AG04449 (cell line): Measurements from ENCODE around the gene PRKCH.

Experiments used
- CTCF ChIA-PET: fragments of 350-600 bp; formaldehyde crosslinking; extraction: SDS; loops from one replicate; lab custom pipeline; 2021; ENCODE audit warnings: antibody characterized with exemption; lab: Yijun Ruan, JAX
- POLR2A ChIA-PET: fragments of 400-600, 350-600 bp; formaldehyde crosslinking; extraction: SDS; loops from one replicate; lab custom pipeline; 2020; ENCODE audit warnings: antibody characterized with exemption, inconsistent platforms; lab: Yijun Ruan, JAX
- DNase-seq: peaks from one replicate; pipeline ENCODE4 v3.0.0-alpha.2; 2010; ENCODE audit warnings: low read depth, low spot score
- H3K4me3 ChIP-seq: 2 replicates; pipeline ENCODE4 v1.5.1; 2011; ENCODE audit warnings: low read depth, mild to moderate bottlenecking, control low read depth, low read length
- CTCF ChIP-seq: IDR thresholded peaks from one replicate; pipeline ENCODE4 v1.5.1; 2011; ENCODE audit warnings: mild to moderate bottlenecking, moderate library complexity, low read length, control low read depth, inconsistent platforms; ENCODE audit not compliant: insufficient read depth; ENCODE audit errors: missing control alignments

Gene PRKCH

GRCh38 chr14:61426048-61426447, 104.7 kb downstream of the PRKCH start:
- POLR2A ChIA-PET = no interaction called here
- CTCF ChIA-PET = no interaction called here

GRCh38 chr14:61428261-61428660, 106.9 kb downstream of the PRKCH start:
- no peak overlapping the region for H3K4me3 ChIP-seq
- CTCF ChIA-PET = no interaction called here
- POLR2A ChIA-PET = no interaction called here
- DNase-seq = no peak
- no peak for TF ChIP-seq CTCF

More at GRCh38 chr14:61426048-61426447, 104.7 kb downstream of the PRKCH start:
- TF ChIP-seq CTCF = no peak
- H3K4me3 ChIP-seq = no peak overlapping the region
- DNase-seq = no peak

- POLR2A ChIA-PET = no interaction called here
- CTCF ChIA-PET = no interaction called here
- no peak for DNase-seq
- TF ChIP-seq CTCF = no peak
- no peak overlapping the region for H3K4me3 ChIP-seq
Measured at GRCh38 chr14:61429316-61429715, 107.9 kb downstream of the PRKCH start.

- TF ChIP-seq CTCF = no peak
- no peak for DNase-seq
- CTCF ChIA-PET = no interaction called here
- POLR2A ChIA-PET = no interaction called here
- H3K4me3 ChIP-seq = no peak overlapping the region
Measured at GRCh38 chr14:61430066-61430757, 108.8 kb downstream of the PRKCH start.

GRCh38 chr14:61433169-61433568, 111.8 kb downstream of the PRKCH start:
- ChIA-PET POLR2A (no interaction called here), CTCF (interaction anchor here (0.9 kb wide), 2 partner anchors 137 to 428 kb away, joined by 3 to 4 read pairs; no protein-coding TSS in a partner anchor)
- H3K4me3 ChIP-seq = no peak overlapping the region
- TF ChIP-seq CTCF = no peak
- DNase-seq = no peak

GRCh38 chr14:61433828-61434227, 112.4 kb downstream of the PRKCH start:
- no peak for DNase-seq
- no peak overlapping the region for H3K4me3 ChIP-seq
- TF ChIP-seq CTCF = no peak
- ChIA-PET CTCF (interaction anchor here (0.9 kb wide), 2 partner anchors 137 to 427 kb away, joined by 3 to 4 read pairs; no protein-coding TSS in a partner anchor), POLR2A (no interaction called here)
